ENCODE measurements around the gene KLRG1. TPM values are rescaled to one million over a fixed set of nuclear protein-coding genes. Genes with fewer than 3 reads are reported as not detected.

Gene KLRG1
- total and polyA plus RNA-seq, 7 donors = 1.0 to 11.9 (median 2.2) TPM

DNA sequence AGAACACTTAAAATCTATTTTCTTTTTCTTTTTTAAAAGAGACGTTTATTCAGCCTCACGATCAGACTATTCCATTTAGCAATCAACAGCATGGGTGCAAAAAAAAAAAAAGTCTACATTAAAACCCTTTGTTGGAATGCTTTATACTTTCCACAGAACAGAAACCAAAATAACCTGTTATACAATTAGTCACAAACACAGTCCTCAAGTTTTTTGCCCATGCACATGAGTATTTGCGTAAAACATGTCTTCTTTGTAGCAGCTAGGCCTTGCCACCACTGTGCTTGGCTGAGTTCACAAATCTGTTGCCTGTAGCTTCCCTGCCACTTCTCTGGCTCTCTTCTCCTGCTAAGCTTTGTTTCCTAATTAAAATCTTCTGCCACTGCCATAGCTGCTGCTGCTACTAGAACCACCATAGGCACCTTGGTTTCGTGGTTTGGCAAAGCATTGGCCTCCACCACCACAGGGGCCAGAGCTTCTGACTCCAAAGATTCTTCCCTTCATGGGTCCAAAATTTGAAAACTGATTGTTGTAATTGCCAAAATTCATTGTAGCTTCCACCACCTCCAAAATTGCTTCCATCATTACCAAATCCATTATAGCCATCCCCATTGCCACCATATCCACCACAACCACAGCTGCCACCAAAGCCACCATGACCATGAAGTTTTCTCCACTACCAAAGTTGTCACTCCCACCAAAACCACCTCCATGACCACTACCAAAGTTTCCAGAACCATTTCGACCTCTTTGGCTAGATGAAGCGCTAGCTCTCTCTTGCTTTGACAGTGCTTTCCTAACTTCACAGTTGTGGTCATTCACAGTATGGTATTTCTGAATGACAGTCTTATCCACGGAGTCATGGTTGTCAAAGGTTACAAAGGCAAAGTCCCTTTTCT lies 38.1 kb downstream of the KLRG1 start:
- 94 to 96% (median 94%) methylated on average over 7 of the region's 7 CpGs for WGBS, 3 donors
- no peak overlapping the region for H3K27ac ChIP-seq
- DNase-seq (no peak), ATAC-seq (no peak)
- H3K9me3 ChIP-seq = no peaks in the 10 kb centered on the region
- H3K36me3 ChIP-seq (ENCODE audit: insufficient read depth in 1 of 2, low read depth in 1 of 2) = no peaks in the 10 kb centered on the region
- H3K27me3 ChIP-seq (ENCODE audit: insufficient read depth in 3 of 3, low read length in 2 of 3) = no peaks in the 10 kb centered on the region
- intact Hi-C loops (cut with DNase I) = no loop called here
- no peaks in the 10 kb centered on the region for H3K4me1 ChIP-seq
- TF ChIP-seq, protein P1, sequence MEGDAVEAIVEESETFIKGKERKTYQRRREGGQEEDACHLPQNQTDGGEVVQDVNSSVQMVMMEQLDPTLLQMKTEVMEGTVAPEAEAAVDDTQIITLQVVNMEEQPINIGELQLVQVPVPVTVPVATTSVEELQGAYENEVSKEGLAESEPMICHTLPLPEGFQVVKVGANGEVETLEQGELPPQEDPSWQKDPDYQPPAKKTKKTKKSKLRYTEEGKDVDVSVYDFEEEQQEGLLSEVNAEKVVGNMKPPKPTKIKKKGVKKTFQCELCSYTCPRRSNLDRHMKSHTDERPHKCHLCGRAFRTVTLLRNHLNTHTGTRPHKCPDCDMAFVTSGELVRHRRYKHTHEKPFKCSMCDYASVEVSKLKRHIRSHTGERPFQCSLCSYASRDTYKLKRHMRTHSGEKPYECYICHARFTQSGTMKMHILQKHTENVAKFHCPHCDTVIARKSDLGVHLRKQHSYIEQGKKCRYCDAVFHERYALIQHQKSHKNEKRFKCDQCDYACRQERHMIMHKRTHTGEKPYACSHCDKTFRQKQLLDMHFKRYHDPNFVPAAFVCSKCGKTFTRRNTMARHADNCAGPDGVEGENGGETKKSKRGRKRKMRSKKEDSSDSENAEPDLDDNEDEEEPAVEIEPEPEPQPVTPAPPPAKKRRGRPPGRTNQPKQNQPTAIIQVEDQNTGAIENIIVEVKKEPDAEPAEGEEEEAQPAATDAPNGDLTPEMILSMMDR (IDR thresholded peaks at IDR 0.05) = no peak
- H3K4me3 ChIP-seq = no peak overlapping the region

DNA sequence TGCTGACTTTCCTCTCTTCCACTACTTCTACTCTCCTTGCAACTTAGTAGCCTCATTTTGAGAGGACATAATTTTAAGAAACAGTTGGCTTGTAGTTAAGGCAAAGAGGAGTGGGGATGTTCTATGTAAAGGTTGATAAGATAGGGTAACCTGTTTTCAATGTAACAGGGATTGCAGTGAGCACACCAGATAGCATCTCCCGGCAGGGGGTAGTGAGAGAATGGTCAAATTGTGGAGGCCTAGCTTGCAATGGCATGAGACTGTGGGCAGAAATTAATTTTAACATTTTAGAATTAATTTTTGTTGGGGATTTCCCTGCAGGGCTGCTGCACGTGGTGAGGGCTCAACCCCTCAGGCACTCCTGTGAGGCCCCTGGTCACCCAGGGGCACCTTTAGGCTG lies 41.4 kb downstream of the KLRG1 start:
- TF ChIP-seq, protein P1 (IDR thresholded peaks at IDR 0.05) = no peak
- no peaks in the 10 kb centered on the region for H3K4me1 ChIP-seq
- no peaks in the 10 kb centered on the region for H3K36me3 ChIP-seq (ENCODE audit: insufficient read depth in 1 of 2, low read depth in 1 of 2)
- intact Hi-C loops (cut with DNase I) = no loop called here
- no peaks in the 10 kb centered on the region for H3K27me3 ChIP-seq (ENCODE audit: insufficient read depth in 3 of 3, low read length in 2 of 3)
- H3K9me3 ChIP-seq = no peaks in the 10 kb centered on the region
- H3K27ac ChIP-seq = no peak overlapping the region
- DNase-seq = no peak
- H3K4me3 ChIP-seq = no peak overlapping the region
- ATAC-seq = no peak
- WGBS, 3 donors = 66 to 87% (median 84%) methylated on average over 2 of the region's 2 CpGs

DNA sequence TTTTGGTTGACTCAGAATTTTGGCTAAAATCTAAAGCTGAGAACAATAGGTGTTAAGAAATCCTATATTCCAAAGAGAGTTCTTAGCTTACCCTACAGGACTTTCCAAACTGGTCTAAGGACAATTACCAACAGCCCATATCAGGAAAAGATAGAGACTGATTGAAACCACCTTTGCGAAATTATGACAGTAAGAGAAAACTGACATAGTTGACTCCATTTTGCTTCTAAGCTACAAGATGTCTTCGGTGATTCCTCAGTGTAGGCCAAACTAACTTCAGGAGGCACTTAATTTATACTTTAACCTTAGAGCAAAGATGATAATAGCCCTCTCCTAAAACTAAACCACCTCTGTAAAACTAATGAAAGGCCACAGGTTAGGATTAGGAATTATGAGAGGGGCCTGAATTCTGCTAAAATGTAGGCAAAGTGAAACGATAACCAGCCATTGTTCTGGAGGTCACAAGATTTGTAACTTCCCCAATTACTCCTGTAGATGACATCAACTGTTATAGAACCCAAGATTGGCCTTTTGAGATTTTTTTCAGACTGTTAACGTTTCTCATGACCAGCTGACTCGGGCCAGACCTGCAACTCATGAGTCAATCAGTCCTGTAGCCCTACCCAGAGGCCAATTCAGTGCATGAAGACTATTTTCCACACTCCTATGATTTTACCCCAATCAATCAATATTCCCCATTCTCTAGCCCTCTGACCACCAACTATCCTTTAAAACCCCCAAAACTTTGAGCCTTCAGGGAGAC lies 43.0 kb downstream of the KLRG1 start:
- no peak for DNase-seq
- WGBS, 3 donors = 75 to 79% (median 76%) methylated on average over 5 of the region's 5 CpGs
- intact Hi-C loops (cut with DNase I) = no loop called here
- Histone ChIP-seq H3K27me3 (ENCODE audit: insufficient read depth in 3 of 3, low read length in 2 of 3) (no peaks in the 10 kb centered on the region), H3K4me1 (no peaks in the 10 kb centered on the region), H3K27ac (no peak overlapping the region), H3K4me3 (no peak overlapping the region), H3K36me3 (ENCODE audit: insufficient read depth in 1 of 2, low read depth in 1 of 2) (no peaks in the 10 kb centered on the region), H3K9me3 (no peaks in the 10 kb centered on the region)
- TF ChIP-seq, protein P1 (IDR thresholded peaks at IDR 0.05) = no peak
- no peak for ATAC-seq

DNA sequence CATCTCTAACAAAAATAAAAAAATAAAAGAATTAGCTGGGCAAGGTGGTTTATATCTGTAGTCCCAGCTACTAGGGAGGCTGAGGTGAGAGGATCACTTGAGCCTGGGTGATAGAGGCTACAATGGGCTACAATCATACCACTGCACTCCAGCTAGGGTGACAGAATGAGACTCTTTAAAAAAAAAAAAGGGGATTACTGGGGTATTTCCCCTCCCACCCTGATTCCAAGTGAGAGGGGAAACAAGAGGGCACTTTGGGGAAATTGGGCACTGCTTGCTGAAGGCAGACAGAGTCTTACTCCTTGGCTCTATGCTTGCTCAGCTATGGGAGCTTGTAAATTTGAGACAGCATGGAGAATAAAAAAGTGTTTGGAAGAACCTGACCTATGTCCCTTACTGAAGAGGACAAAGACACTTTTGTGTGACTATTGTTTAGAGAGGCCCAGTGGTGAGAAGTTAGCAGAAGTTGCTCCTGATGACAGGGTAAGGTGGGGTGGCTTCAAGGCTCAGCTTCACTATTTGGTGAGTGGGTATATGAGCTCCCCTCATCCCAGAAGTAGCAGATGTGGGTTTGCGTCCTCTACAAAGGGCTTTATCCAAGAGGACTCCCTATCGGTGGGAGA lies 44.0 kb downstream of the KLRG1 start:
- Histone ChIP-seq H3K27ac (no peak overlapping the region), H3K36me3 (ENCODE audit: insufficient read depth in 1 of 2, low read depth in 1 of 2) (no peaks in the 10 kb centered on the region), H3K9me3 (no peaks in the 10 kb centered on the region), H3K4me1 (no peaks in the 10 kb centered on the region), H3K27me3 (ENCODE audit: insufficient read depth in 3 of 3, low read length in 2 of 3) (no peaks in the 10 kb centered on the region), H3K4me3 (no peak overlapping the region)
- intact Hi-C loops (cut with DNase I) = no loop called here
- DNase-seq = no peak
- 94 to 96% (median 95%) methylated on average over 2 of the region's 2 CpGs for whole genome bisulfite sequencing, 3 donors
- ATAC-seq = no peak
- TF ChIP-seq, protein P1 (IDR thresholded peaks at IDR 0.05) = no peak
